ENCODE data around the gene KCTD4.
"Not testable (repeated sequence)": the region's sequence is repeated elsewhere in the genome, so short reads cannot be mapped to it uniquely, and the experiment has no call there.

KCTD4 gene

GRCh38 chr13:45200701-45201232 is at the start of gene KCTD4:
Gene KCTD4, minus strand, starts transcription at chr13:45201045. Its CDS starts 6,478 bp downstream, at chr13:45194567.
- no peak for DNase-seq (ENCODE audit: low read depth)

GRCh38 chr13:45249662-45250061 is 48.8 kb upstream of the KCTD4 start:
- no peak for DNase-seq (ENCODE audit: low read depth)

- DNase-seq (ENCODE audit: low read depth): not testable (repeated sequence)
Observed at GRCh38 chr13:45244736-45245135, 43.9 kb upstream of the KCTD4 start.

GRCh38 chr13:45243077-45243476 is 42.2 kb upstream of the KCTD4 start:
- DNase-seq (ENCODE audit: low read depth): no peak

- no peak for DNase-seq (ENCODE audit: low read depth)
Observed at GRCh38 chr13:45242524-45242923, 41.7 kb upstream of the KCTD4 start.

- no peak for DNase-seq (ENCODE audit: low read depth)
Observed at GRCh38 chr13:45242070-45242469, 41.2 kb upstream of the KCTD4 start.

GRCh38 chr13:45240143-45240542 is 39.3 kb upstream of the KCTD4 start:
- no peak for DNase-seq (ENCODE audit: low read depth)

GRCh38 chr13:45238945-45239795 is 38.3 kb upstream of the KCTD4 start:
- no peak for DNase-seq (ENCODE audit: low read depth)

GRCh38 chr13:45232591-45232990 is 31.7 kb upstream of the KCTD4 start:
- DNase-seq (ENCODE audit: low read depth): no peak

GRCh38 chr13:45231722-45232121 is 30.9 kb upstream of the KCTD4 start:
- DNase-seq (ENCODE audit: low read depth): no peak

- no peak for DNase-seq (ENCODE audit: low read depth)
Observed at GRCh38 chr13:45231305-45231704, 30.5 kb upstream of the KCTD4 start.

- no peak for DNase-seq (ENCODE audit: low read depth)
Observed at GRCh38 chr13:45229172-45229571, 28.3 kb upstream of the KCTD4 start.

- DNase-seq (ENCODE audit: low read depth): no peak
Observed at GRCh38 chr13:45228002-45228401, 27.2 kb upstream of the KCTD4 start.

GRCh38 chr13:45226024-45226423 is 25.2 kb upstream of the KCTD4 start:
- DNase-seq (ENCODE audit: low read depth): no peak

GRCh38 chr13:45225370-45225769 is 24.5 kb upstream of the KCTD4 start:
- DNase-seq (ENCODE audit: low read depth): no peak

GRCh38 chr13:45224176-45224575 is 23.3 kb upstream of the KCTD4 start:
- DNase-seq (ENCODE audit: low read depth): no peak

- DNase-seq (ENCODE audit: low read depth): no peak
Observed at GRCh38 chr13:45222919-45223318, 22.1 kb upstream of the KCTD4 start.

- no peak for DNase-seq (ENCODE audit: low read depth)
Observed at GRCh38 chr13:45222516-45222915, 21.7 kb upstream of the KCTD4 start.

GRCh38 chr13:45220403-45220802 is 19.6 kb upstream of the KCTD4 start:
- no peak for DNase-seq (ENCODE audit: low read depth)

- peak; percentile 69 for DNase-seq (ENCODE audit: low read depth)
Observed at GRCh38 chr13:45219938-45220375, 19.1 kb upstream of the KCTD4 start.

GRCh38 chr13:45219123-45219891 is 18.5 kb upstream of the KCTD4 start:
- DNase-seq (ENCODE audit: low read depth): no peak

GRCh38 chr13:45218689-45219088 is 17.8 kb upstream of the KCTD4 start:
- no peak for DNase-seq (ENCODE audit: low read depth)

- no peak for DNase-seq (ENCODE audit: low read depth)
Observed at GRCh38 chr13:45216193-45216592, 15.3 kb upstream of the KCTD4 start.
